Measurements from ENCODE around the gene LAG3. TPM values are rescaled to one million over a fixed set of nuclear protein-coding genes. Genes with fewer than 3 reads are reported as not detected.

Gene LAG3
- total RNA-seq, 1 experiment from 2014 or later, result 2.2 TPM

DNA sequence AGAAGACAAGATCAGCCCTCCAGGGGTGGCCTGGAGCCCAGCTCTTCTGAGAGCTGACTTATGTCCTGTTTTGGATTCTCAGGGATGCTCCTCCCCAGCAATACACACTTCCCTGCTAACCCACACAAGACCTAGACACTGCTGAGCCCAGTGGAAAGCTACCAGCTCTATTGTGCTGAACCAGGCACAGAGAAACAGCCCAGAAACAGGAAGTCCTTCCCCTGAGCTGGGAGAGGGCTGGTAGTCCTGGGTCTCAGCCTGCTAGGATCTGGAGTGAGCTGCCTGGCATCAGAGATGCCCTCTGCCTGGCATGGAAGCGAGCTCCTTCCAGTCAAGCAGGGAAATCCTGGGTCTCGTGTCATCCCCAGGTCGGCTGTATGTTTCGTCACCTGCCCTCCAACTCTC is 1.2 kb upstream of the LAG3 start:
- Histone ChIP-seq H3K27ac (ENCODE audit: insufficient read length, low read depth, low read length) (no peak overlapping the region), H3K23ac (ENCODE audit: insufficient read length, low read depth, low read length) (no peak overlapping the region), H4K20me1 (ENCODE audit: control insufficient read depth, insufficient read depth, insufficient read length) (no peaks in the 10 kb centered on the region), H4K8ac (replicated peaks; ENCODE audit: insufficient read length, low read depth, low read length) (no peak overlapping the region), H3K56ac (ENCODE audit: insufficient read length, low read depth, low read length) (no peak overlapping the region), H3K4me1 (ENCODE audit: insufficient read depth, low read length) (peaks cover 7% of the 10 kb centered on the region; the same call in 1 of the 2 replicates), H3K18ac (ENCODE audit: insufficient read length, low read depth, low read length) (no peak overlapping the region), H3K4me2 (ENCODE audit: insufficient read depth, insufficient read length, low read length) (no peak overlapping the region), H3K27me3 (ENCODE audit: insufficient read depth, low read length) (peaks cover 3% of the 10 kb centered on the region; the same call in 1 of the 2 replicates), H2BK20ac (ENCODE audit: low read depth, low read length, poor library complexity, severe bottlenecking) (no peak overlapping the region), H3K9ac (ENCODE audit: extremely low read depth, insufficient read length, low read length) (no peak overlapping the region), H2AK5ac (ENCODE audit: insufficient read length, low read length) (no peak overlapping the region), H2BK12ac (ENCODE audit: insufficient read length, low read depth, low read length) (no peak overlapping the region), H2BK5ac (ENCODE audit: insufficient read length, low read length) (no peak overlapping the region), H3T11ph (ENCODE audit: low read length) (no peak overlapping the region), H4K91ac (ENCODE audit: insufficient read length, low read depth, low read length) (no peak overlapping the region), H3K14ac (ENCODE audit: insufficient read depth, low read length) (no peak overlapping the region), H2AFZ (ENCODE audit: low read length) (no peak overlapping the region), H3K79me2 (ENCODE audit: insufficient read depth, low read length) (peaks cover 11% of the 10 kb centered on the region; the same call in 1 of the 2 replicates), H2BK15ac (ENCODE audit: low read depth, low read length) (no peak overlapping the region), H3K79me1 (ENCODE audit: insufficient read depth, low read depth, low read length, poor library complexity, severe bottlenecking) (no peaks in the 10 kb centered on the region), H3K9me3 (ENCODE audit: control insufficient read depth, low read depth, low read length) (no peaks in the 10 kb centered on the region), H4K5ac (ENCODE audit: insufficient read length, low read depth, low read length) (no peak overlapping the region), H3K23me2 (ENCODE audit: insufficient read length, low read depth, low read length, poor library complexity, severe bottlenecking) (peaks cover 25% of the 10 kb centered on the region), H2BK120ac (ENCODE audit: low read depth, low read length, poor library complexity, severe bottlenecking) (no peak overlapping the region), H3K4ac (ENCODE audit: low read depth, low read length) (no peak overlapping the region)
- peaks cover 43 to 68% of the 10 kb centered on the region in 2 experiments for H3K4me1 Mint-ChIP-seq
- whole genome bisulfite sequencing (ENCODE audit: extremely low coverage, insufficient read length, low lambda C conversion rate), result no CpG with 5 or more reads among the region's 4 CpGs
- TF ChIP-seq, protein P1, sequence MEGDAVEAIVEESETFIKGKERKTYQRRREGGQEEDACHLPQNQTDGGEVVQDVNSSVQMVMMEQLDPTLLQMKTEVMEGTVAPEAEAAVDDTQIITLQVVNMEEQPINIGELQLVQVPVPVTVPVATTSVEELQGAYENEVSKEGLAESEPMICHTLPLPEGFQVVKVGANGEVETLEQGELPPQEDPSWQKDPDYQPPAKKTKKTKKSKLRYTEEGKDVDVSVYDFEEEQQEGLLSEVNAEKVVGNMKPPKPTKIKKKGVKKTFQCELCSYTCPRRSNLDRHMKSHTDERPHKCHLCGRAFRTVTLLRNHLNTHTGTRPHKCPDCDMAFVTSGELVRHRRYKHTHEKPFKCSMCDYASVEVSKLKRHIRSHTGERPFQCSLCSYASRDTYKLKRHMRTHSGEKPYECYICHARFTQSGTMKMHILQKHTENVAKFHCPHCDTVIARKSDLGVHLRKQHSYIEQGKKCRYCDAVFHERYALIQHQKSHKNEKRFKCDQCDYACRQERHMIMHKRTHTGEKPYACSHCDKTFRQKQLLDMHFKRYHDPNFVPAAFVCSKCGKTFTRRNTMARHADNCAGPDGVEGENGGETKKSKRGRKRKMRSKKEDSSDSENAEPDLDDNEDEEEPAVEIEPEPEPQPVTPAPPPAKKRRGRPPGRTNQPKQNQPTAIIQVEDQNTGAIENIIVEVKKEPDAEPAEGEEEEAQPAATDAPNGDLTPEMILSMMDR (conservative IDR thresholded peaks at IDR 0.05), result no peak
- peak overlapping the region in 2 of 3 experiments; percentile 59 to 87; a peak in 3 of 7 replicates for H3K27ac Mint-ChIP-seq
- DNase-seq, result no peak
- H3K36me3 Mint-ChIP-seq (ENCODE audit: insufficient read depth in 1 of 3, low read depth in 3 of 3), result peaks cover 27 to 46% (median 44%) of the 10 kb centered on the region in 3 experiments; a peak in 6 of 7 replicates
- peak overlapping the region in 1 of 2 experiments; percentile 64; a peak in 3 of 5 replicates for H3K4me3 Mint-ChIP-seq
- peaks cover 27% of the 10 kb centered on the region for H3K27me3 Mint-ChIP-seq (ENCODE audit: low read depth)
- H3K9me3 Mint-ChIP-seq, result peaks cover 0 to 3% of the 10 kb centered on the region in 2 experiments; a peak in 2 of 5 replicates
